Spleen (tissue), 11 donors: ENCODE measurements around the gene SNX11. TPM values are rescaled to one million over a fixed set of nuclear protein-coding genes. Genes with fewer than 3 reads are reported as not detected.
A peak's percentile ranks its signal among the peaks of the same experiment; 100 is the strongest.
"Not testable (repeated sequence)": the region's sequence is repeated elsewhere in the genome, so short reads cannot be mapped to it uniquely, and the experiment has no call there.

Source experiments
- DNase-seq: peaks from one replicate; pipeline ENCODE4 v3.0.0-alpha.2; 2020
- H3K27ac ChIP-seq, 8 donors: fragments of 200-600 bp; sonication (generic) in 7 of 8; 1 replicate in 4 of 8; 2 replicates in 4 of 8; pipeline versions ENCODE4 v1.5.0 to v1.8.0; 2016 to 2021; ENCODE audit warnings: inconsistent platforms in 4 of 8, mild to moderate bottlenecking in 4 of 8, moderate library complexity in 1 of 8
- H3K27me3 ChIP-seq, 7 donors: fragments of 200-600 bp; sonication (generic) in 6 of 7; replicated peaks in 1 of 7; 1 replicate in 4 of 7; 2 replicates in 3 of 7; pipeline versions ENCODE4 v1.5.0 to v1.8.0; 2016 to 2021; ENCODE audit warnings: inconsistent platforms in 3 of 7, mild to moderate bottlenecking in 1 of 7
- H3K36me3 ChIP-seq, 6 donors: fragments of 200-600 bp; sonication (generic) in 5 of 6; 1 replicate in 4 of 6; 2 replicates in 2 of 6; pipeline versions ENCODE4 v1.5.0 to v1.8.0; 2016 to 2021; ENCODE audit warnings: inconsistent platforms in 2 of 6
- H3K4me1 ChIP-seq, 6 donors: fragments of 200-600 bp; sonication (generic) in 5 of 6; 1 replicate in 3 of 6; 2 replicates in 3 of 6; pipeline versions ENCODE4 v1.5.0 to v1.8.0; 2016 to 2021; ENCODE audit warnings: inconsistent platforms in 3 of 6
- H3K4me3 ChIP-seq, 8 donors: fragments of 200-600 bp; sonication (generic) in 7 of 8; 1 replicate in 4 of 8; 2 replicates in 4 of 8; pipeline versions ENCODE4 v1.5.0 to v1.8.0; 2016 to 2021; ENCODE audit warnings: inconsistent platforms in 4 of 8, mild to moderate bottlenecking in 4 of 8, moderate library complexity in 2 of 8
- H3K9me3 ChIP-seq, 8 donors: fragments of 200-600 bp; sonication (generic) in 7 of 8; 1 replicate in 4 of 8; 2 replicates in 4 of 8; pipeline versions ENCODE4 v1.5.0 to v1.8.0; 2016 to 2021; ENCODE audit warnings: inconsistent platforms in 4 of 8
- POLR2A ChIP-seq, 3 donors: fragments of 450-650 bp; IDR thresholded peaks; one replicate each; pipeline ENCODE4 v1.5.1; 2017; ENCODE audit warnings: antibody characterized with exemption in 3 of 3, mild to moderate bottlenecking in 1 of 3
- POLR2AphosphoS5 ChIP-seq, 3 donors: sonication (generic); formaldehyde crosslinking; IDR thresholded peaks; one replicate each; pipeline ENCODE4 v1.5.1; 2017; ENCODE audit warnings: antibody characterized with exemption in 3 of 3
- WGBS, 5 donors: extraction: QIAGEN DNeasy Blood & Tissue Kit in 3 of 5; methylation state at CpG; one replicate each; pipeline versions ENCODE4 v1.1.5 to v1.1.7; 2013 to 2018; 5-methylcytosine and 5-hydroxymethylcytosine counted together
- intact Hi-C: fragments of 100-400 bp; cut with DNase I; formaldehyde crosslinking; loops from one replicate; pipeline ENCODE4 v1.15.0; 2023; ENCODE audit warnings: low total_unique reads
- polyA plus RNA-seq, 3 donors: library from polyadenylated mRNA; stranded (reverse); fragments of 200-250 nt; gene quantifications; one replicate each; pipeline ENCODE4 v1.2.1, GENCODE V29; 2013
- total RNA-seq, 7 donors: library from RNA; depleted of rRNA in 3 of 7; stranded (reverse); fragments of >200 nt in 3 of 7; fragmentation: NEBNext Ultra II Directional in 4 of 7; extraction: Animal tissue kit (Norgen Biotek cat#: 25700) in 4 of 7; gene quantifications; one replicate each; pipeline versions ENCODE4 v1.1.0 to v1.2.1, GENCODE V29; 2016 to 2021
- TF ChIP-seq, protein P1 (sequence below), 11 experiments: fragments of 200-600 bp in 7 of 11; fragments of 450-650 bp in 4 of 11; sonication (generic) in 4 of 11; IDR thresholded peaks in 8 of 11; conservative IDR thresholded peaks in 3 of 11; 1 replicate in 7 of 11; 2 replicates in 4 of 11; pipeline versions ENCODE4 v1.4.0 to v1.8.0; 2016 to 2021; ENCODE audit warnings: antibody characterized with exemption in 11 of 11, inconsistent platforms in 4 of 11, mild to moderate bottlenecking in 1 of 11
- donor health status: healthy with polysubstance abuse.
- donor health status: DM: no; HTN: no; CAD: no; lungs with moderate emphysema.
- donor health status: DM: no; HTN: no; CAD: no.
- donor health status: Bipolar disorder and iron deficiency.
- donor health status: healthy.
- donor health status: DM: no; HTN: no; CAD: no.
- donor health status: DM: yes; HTN: yes; CAD: no.

Gene SNX11
- total and polyA plus RNA-seq, 10 donors = 17.6 to 45.4 (median 34.9) TPM

- peaks cover 0 to 99% (median 43%) of the 10 kb centered on the region in 6 donors for H3K36me3 ChIP-seq
- WGBS, 5 donors = 62 to 94% (median 81%) methylated on average over 2 of the region's 2 CpGs
These were observed 37.4 kb upstream of the SNX11 start for GRCh38 chr17:48070195-48070594.

DNA sequence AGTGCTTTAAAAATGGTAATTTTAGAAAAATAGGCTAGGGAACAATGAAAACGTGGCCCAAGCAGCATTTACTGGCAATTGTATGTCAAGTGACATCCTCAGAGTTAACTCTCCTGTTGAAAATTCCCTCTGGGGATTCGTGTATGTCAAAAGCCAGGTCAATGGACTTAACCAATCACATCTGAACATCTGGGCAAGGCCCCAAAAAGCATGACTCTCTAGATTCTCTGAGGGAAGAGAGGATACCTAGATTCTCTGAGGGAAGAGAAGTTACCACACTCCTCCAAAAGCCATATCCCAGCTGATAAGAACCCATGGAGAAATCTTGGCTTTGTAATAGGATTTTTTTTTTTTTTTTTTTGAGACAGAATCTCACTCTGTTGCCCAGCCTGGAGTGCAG, 35.9 kb upstream of the SNX11 start:
- TF ChIP-seq POLR2AphosphoS5 (IDR thresholded peaks at IDR 0.05) (no peak), POLR2A (IDR thresholded peaks at IDR 0.05) (no peak)
- TF ChIP-seq, protein P1, sequence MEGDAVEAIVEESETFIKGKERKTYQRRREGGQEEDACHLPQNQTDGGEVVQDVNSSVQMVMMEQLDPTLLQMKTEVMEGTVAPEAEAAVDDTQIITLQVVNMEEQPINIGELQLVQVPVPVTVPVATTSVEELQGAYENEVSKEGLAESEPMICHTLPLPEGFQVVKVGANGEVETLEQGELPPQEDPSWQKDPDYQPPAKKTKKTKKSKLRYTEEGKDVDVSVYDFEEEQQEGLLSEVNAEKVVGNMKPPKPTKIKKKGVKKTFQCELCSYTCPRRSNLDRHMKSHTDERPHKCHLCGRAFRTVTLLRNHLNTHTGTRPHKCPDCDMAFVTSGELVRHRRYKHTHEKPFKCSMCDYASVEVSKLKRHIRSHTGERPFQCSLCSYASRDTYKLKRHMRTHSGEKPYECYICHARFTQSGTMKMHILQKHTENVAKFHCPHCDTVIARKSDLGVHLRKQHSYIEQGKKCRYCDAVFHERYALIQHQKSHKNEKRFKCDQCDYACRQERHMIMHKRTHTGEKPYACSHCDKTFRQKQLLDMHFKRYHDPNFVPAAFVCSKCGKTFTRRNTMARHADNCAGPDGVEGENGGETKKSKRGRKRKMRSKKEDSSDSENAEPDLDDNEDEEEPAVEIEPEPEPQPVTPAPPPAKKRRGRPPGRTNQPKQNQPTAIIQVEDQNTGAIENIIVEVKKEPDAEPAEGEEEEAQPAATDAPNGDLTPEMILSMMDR (IDR thresholded peaks at IDR 0.05 in 8 of 11, conservative IDR thresholded peaks at IDR 0.05 in 3 of 11) = no peak
- Histone ChIP-seq H3K27ac (no peak overlapping the region), H3K4me1 (peaks cover 0 to 24% (median 8%) of the 10 kb centered on the region in 6 donors), H3K36me3 (peaks cover 0 to 99% (median 49%) of the 10 kb centered on the region in 6 donors), H3K9me3 (no peaks in the 10 kb centered on the region), H3K4me3 (no peak overlapping the region), H3K27me3 (no peaks in the 10 kb centered on the region)
- intact Hi-C loops = no loop called here
- no peak for DNase-seq
- 56 to 79% (median 62%) methylated on average over 2 of the region's 2 CpGs for WGBS, 5 donors

More at GRCh38 chr17:48070195-48070594, 37.4 kb upstream of the SNX11 start:
- DNase-seq = no peak
- H3K9me3 ChIP-seq = no peaks in the 10 kb centered on the region
- no peaks in the 10 kb centered on the region for H3K27me3 ChIP-seq
- peaks cover 0 to 37% (median 14%) of the 10 kb centered on the region in 6 donors for H3K4me1 ChIP-seq
- intact Hi-C loops = no loop called here
- H3K4me3 ChIP-seq = no peak overlapping the region
- no peak overlapping the region for H3K27ac ChIP-seq
- no peak for TF ChIP-seq POLR2AphosphoS5 (IDR thresholded peaks at IDR 0.05)
- TF ChIP-seq, protein P1 (IDR thresholded peaks at IDR 0.05 in 8 of 11, conservative IDR thresholded peaks at IDR 0.05 in 3 of 11) = no peak
- no peak for TF ChIP-seq POLR2A (IDR thresholded peaks at IDR 0.05)

DNA sequence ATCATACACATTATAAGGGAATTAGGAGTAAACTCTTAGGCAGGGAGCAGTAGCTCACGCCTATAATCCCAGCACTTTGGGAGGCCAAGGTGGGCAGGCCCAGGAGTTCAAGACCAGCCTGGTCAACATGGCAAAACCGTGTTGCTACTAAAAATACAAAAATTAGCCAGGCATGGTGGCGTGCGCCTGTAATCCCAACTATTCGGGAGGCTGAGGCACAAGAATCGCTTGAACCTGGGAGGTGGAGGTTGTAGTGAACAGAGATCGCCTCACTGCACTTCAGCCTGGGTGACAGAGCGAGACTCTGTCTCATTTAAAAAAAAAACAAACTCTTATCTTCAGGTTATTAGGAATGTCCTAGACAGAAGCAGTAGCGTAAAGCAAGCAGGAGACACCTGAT, 34.8 kb upstream of the SNX11 start:
- H3K27me3 ChIP-seq, H3K4me3 ChIP-seq, intact Hi-C loops, H3K27ac ChIP-seq, H3K9me3 ChIP-seq: not testable (repeated sequence)
- Histone ChIP-seq H3K4me1 (peaks cover 0 to 16% (median 2%) of the 10 kb centered on the region in 6 donors), H3K36me3 (peaks cover 0 to 93% (median 47%) of the 10 kb centered on the region in 6 donors)
- WGBS, 5 donors = 91 to 97% (median 95%) methylated on average over 9 of the region's 9 CpGs
- peak; percentile 5 for DNase-seq

- not testable (repeated sequence) for H3K4me3 ChIP-seq, H3K27me3 ChIP-seq, H3K9me3 ChIP-seq, H3K27ac ChIP-seq
- Histone ChIP-seq H3K4me1 (peaks cover 0 to 16% (median 2%) of the 10 kb centered on the region in 6 donors), H3K36me3 (peaks cover 0 to 84% (median 43%) of the 10 kb centered on the region in 6 donors)
- intact Hi-C loops = loop anchor here (2.0 kb wide), 1 partner anchor 47 kb away; no protein-coding TSS in a partner anchor
- 96 to 100% (median 98%) methylated on average over 5 of the region's 5 CpGs for WGBS, 5 donors
- DNase-seq = peak; percentile 7
These were observed 33.9 kb upstream of the SNX11 start for GRCh38 chr17:48073566-48074094.

GRCh38 chr17:48074322-48075081, 33.1 kb upstream of the SNX11 start:
- H3K4me3 ChIP-seq = no peak overlapping the region
- peaks cover 0 to 16% (median 2%) of the 10 kb centered on the region in 6 donors for H3K4me1 ChIP-seq
- H3K36me3 ChIP-seq = peaks cover 0 to 76% (median 40%) of the 10 kb centered on the region in 6 donors
- 76 to 89% (median 85%) methylated on average over 7 of the region's 7 CpGs for WGBS, 5 donors
- no peak overlapping the region for H3K27ac ChIP-seq
- intact Hi-C loops = loop anchor here (2.0 kb wide), 1 partner anchor 48 kb away; no protein-coding TSS in a partner anchor
- TF ChIP-seq POLR2AphosphoS5 (IDR thresholded peaks at IDR 0.05) = no peak
- TF ChIP-seq, protein P1 (IDR thresholded peaks at IDR 0.05 in 8 of 11, conservative IDR thresholded peaks at IDR 0.05 in 3 of 11) = peak; percentile 38 to 87 (median 81)
- peak; percentile 79 for DNase-seq
- no peaks in the 10 kb centered on the region for H3K9me3 ChIP-seq
- H3K27me3 ChIP-seq = no peaks in the 10 kb centered on the region

- H3K36me3 ChIP-seq = peaks cover 0 to 49% (median 22%) of the 10 kb centered on the region in 6 donors
- H3K4me1 ChIP-seq, H3K4me3 ChIP-seq, DNase-seq, H3K27ac ChIP-seq, H3K27me3 ChIP-seq, intact Hi-C loops, H3K9me3 ChIP-seq: not testable (repeated sequence)
- WGBS, 5 donors = 92 to 98% (median 94%) methylated on average over 10 of the region's 10 CpGs
These were observed 30.4 kb upstream of the SNX11 start for GRCh38 chr17:48077152-48077551.
